Embryonic facial prominence (tissue), 1 donor: ENCODE results near the gene NOP10.
A peak's percentile ranks its signal among the peaks of the same experiment; 100 is the strongest.
"Not testable (repeated sequence)": the region's sequence is repeated elsewhere in the genome, so short reads cannot be mapped to it uniquely, and the experiment has no call there.

Experiments
- DNase-seq: peaks from one replicate; pipeline ENCODE4 v3.0.0-alpha.2; 2016; ENCODE audit errors: extremely low spot score

NOP10 gene

DNA sequence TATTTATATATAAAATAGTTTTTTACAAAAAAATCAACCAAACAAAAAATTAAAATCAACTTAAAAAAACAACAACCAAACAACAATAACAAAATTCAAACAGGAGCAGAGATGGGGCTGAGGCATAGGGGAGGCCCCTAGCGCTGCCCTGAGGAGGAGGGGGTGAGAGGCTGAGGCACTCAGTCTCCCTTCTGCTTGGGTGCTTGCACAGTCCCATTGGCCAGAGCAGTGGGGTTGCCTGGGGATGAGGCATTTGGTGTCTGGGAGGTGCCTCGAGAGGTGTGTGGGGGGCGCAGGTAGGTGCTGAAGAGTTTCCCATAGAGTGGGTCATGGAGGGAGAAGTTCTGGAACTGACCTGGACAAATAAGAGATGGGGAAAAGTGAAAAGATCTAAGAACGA is 16.0 kb upstream of the NOP10 start:
- no peak for DNase-seq

GRCh38 chr15:34358367-34358766 is 15.4 kb upstream of the NOP10 start:
- no peak for DNase-seq

GRCh38 chr15:34357653-34358052 is 14.7 kb upstream of the NOP10 start:
- DNase-seq = no peak

DNA sequence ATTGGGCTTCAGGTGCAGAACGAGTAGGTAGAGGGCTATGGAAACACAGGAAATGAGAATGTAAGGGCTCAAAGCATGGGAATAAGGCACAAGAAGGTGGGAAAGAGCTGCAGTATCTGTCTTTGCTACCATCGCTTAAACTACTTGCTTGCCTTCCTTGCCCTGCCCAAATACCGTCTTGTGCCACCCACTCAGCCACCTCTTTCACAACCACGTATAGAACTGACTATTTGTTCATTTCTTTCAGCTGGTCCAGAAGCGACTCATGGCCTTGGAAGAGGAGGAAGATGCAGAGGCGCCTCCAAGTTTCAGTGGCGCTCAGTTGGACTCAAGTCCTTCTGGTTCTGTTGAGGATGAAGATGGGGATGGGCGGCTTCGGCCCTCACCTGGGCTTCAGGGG is 12.3 kb upstream of the NOP10 start:
- DNase-seq = no peak

DNA sequence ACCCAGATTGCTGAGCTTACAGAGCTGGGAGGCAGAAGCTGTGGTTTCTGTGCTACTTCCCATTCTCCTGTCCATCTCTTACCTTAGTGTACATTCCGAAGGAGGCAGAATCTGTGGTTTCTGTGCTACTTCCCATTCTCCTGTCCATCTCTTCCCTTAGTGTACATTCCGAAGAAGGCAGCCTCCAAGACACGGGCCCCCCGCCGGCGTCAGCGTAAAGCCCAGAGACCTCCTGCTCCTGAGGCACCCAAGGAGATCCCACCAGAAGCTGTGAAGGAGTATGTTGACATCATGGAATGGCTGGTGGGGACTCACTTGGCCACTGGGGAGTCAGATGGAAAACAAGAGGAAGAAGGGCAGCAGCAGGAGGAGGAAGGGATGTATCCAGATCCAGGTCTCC is 11.3 kb upstream of the NOP10 start:
- DNase-seq = no peak

GRCh38 chr15:34353627-34354026 is 10.7 kb upstream of the NOP10 start:
- no peak for DNase-seq

DNA sequence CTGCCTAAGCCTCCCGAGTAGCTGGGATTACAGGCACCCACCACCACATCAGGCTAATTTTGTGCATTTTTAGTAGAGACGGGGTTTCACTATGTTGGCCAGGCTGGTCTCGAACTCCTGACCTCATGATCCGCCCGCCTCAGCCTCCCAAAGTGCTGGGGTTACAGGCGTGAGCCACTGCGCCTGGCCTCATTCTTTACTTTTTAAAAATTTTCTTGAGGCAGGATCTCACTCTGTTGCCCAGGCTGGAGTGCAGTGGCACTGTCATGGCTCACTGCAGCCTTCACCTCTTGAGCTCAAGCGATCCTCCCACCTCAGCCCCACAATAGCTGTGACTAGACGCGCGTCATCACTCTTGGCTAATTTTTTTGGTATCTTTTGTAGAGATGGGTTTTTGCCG is 10.1 kb upstream of the NOP10 start:
- not testable (repeated sequence) for DNase-seq

DNA sequence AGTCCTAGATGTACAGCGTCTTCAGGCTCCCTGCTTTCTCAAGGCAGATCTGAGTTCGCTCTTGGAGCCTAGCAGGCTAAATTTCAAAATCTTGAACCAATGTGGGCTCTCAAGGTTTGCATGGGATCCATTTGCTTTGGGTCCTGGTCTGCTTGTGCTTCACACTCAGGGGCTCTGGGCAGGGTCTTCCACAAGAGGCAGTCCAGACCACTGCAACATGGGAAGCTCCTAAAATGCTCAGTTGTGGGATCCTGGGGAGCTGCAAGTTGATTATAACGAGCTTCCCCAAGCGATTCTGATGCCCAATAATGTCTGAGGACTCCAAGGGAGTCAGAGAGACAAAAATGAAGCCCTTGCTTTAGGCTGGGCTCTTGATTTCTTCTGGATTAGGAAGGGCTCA is 6.8 kb upstream of the NOP10 start:
- no peak for DNase-seq

DNA sequence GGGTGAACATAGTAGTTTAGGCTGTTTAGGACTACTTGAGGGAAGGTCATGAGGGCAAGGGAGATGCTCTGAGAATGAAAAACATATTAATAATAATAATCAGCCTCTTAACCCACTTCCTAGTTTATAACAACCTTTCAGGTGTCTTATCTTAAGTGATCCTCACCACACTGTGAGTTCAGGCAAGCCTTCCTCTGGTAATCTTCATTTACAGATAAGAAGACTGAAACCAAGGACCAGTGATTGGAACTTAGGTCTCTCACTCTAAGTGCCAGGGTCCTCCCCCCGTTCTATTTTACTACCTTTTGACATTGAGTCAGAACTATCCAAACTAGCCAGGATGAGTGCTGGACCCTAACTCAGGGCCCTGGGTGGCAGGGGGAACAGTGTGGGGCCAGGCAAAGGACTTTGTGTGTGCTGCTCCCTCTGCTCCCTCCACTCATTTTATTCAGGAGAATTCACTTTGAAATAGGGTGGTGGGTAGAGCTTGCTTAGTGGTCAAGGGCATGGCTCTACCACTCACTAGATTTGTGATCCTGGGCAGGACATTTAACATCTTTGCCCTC is 5.9 kb upstream of the NOP10 start:
- no peak for DNase-seq

DNA sequence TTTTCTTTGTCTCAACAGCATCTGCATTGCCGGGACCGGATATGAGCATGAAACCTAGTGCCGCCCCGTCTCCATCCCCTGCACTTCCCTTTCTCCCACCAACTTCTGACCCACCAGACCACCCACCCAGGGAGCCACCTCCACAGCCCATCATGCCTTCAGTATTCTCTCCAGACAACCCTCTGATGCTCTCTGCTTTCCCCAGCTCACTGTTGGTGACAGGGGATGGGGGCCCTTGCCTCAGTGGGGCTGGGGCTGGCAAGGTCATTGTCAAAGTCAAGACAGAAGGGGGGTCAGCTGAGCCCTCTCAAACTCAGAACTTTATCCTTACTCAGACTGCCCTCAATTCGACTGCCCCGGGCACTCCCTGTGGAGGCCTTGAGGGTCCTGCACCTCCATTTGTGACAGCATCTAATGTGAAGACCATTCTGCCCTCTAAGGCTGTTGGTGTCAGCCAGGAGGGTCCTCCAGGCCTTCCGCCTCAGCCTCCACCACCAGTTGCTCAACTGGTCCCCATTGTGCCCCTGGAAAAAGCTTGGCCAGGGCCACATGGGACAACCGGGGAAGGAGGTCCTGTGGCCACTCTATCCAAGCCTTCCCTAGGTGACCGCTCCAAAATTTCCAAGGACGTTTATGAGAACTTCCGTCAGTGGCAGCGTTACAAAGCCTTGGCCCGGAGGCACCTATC is 5.2 kb upstream of the NOP10 start:
- no peak for DNase-seq

DNA sequence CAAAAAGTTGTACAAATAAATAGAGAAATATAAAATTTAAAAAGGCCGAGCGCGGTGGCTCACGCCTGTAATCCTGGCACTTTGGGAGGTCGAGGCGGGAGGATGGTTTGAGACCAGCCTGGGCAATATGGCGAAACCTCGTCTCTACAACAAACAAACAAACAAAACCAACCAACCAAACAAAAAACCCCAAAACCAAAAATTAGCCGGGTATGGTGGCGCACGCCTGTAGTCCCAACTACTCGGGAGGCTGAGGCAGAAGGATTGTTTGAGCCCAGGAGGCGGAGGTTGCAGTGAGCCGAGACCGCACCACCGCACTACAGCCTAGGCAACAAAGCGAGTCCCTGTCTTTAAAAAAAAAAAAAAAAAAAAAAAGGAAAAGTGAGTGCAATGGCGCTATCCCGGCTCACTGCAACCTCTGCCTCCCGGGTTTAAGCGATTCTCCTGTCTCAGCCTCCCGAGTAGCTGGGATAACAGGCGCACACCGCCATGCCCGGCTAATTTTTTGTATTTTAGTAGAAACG is 661 bp downstream of the NOP10 start:
- DNase-seq = not testable (repeated sequence)

- DNase-seq = no peak
Measured at GRCh38 chr15:34341381-34342212, 1.3 kb downstream of the NOP10 start.

DNA sequence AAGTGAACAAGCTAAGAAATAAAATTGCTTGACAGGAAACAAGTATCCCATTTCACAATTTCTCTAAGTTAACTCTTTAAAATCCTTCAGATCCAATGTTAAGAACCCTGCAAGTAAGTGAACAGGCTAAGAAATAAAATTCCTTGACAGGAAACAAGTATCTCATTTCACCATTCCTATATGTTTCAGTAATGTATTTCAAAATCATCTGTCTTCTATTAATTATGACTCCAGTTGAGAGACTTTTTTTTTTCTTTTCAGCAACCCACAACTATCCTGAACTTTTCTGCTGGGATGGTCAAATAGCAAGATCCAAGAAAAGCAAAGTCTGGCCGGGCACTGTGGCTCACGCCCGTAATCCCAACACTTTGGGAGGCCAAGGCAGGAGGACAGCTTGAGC is 3.0 kb downstream of the NOP10 start:
- no peak for DNase-seq

DNA sequence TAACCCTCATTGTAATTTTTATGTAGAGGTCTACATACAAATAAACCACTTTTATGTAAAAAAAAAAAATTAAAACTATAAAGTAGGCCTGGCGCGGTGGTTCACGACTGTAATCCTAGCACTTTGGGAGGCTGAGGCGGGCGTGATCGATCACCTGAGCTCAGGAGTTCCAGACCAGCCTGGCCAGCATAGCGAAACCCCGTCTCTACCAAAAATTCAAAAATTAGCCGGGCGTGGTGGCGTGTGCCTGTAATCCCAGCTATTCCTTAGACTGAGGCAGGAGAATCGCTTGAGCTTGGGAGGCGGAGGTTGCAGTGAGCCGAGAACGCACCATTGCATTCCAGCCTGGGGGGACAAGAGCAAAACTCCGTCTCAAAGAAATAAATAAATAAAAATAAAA is 4.6 kb downstream of the NOP10 start:
- no peak for DNase-seq

- DNase-seq = peak; percentile 66
Measured at GRCh38 chr15:34337557-34338306, 5.2 kb downstream of the NOP10 start, which contains the start of gene SLC12A6. Gene SLC12A6, minus strand, starts transcription at chr15:34337781. Its CDS starts 1,101 bp downstream, at chr15:34336680.

- DNase-seq = no peak
Measured at GRCh38 chr15:34336991-34337556, 5.9 kb downstream of the NOP10 start.

- DNase-seq = no peak
Measured at GRCh38 chr15:34336231-34336990, 6.5 kb downstream of the NOP10 start.

DNA sequence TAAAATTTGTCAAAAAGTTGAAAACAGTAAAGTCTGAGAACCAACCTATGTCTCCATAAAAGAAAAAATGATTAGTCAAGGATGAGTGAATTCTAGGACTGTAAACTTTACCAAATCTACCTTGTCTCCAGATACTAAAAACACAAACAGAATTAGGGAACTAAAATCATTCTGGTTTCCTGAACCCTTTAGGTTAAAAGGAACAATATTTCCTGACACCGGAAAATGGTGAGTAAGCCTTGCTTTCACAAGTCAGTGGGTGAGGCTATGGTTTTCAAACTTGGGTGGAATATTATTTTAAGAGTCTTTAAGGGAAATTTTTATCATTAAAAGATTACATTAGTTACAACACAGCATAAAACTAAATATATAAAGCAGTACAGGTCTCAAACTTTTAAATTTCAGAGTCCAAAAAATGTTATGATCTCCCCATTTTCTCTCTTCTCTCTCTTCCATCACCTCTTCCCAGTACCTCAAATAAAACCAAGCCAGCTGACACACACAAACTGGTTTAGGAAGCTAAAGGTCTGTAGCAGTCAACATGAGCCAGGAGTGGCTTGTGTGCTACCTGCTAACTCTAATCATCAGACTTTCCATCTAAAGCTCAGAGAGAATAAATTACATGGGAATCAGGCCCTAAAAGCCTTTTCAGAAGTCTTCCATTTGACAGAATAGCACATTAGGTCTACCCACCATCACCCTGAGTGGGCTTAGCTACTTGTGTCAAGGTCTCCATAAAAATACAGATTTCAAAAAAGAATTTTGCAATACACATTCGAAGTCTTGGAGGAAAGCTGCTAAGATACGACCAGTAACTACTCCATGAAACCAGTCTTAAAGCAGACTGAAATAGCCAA is 7.5 kb downstream of the NOP10 start:
- DNase-seq = no peak

DNA sequence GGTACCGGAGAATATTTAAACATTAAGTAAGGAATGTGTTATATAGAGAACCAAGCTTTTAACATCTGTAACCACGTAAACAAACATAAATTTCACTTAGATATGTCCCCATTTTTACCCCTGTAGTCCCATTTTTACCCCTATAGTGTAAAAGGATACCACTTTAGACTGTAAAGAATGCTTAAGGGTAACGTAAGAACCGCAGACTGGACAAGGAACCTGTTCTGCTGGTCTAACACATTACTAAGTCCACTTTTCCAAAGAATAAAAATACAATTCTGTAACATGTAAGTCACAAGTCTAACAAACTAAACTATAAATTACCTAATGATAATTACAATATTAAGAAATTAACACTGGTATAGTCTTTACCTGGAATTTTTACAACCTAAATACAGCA is 8.3 kb downstream of the NOP10 start:
- no peak for DNase-seq
